IMR-90 (cell line): ENCODE data around the gene NDST3. TPM values are rescaled to one million over a fixed set of nuclear protein-coding genes. Genes with fewer than 3 reads are reported as not detected.
A peak's percentile ranks its signal among the peaks of the same experiment; 100 is the strongest.

Experiments used
- ATAC-seq: fragments of 200-7000 bp; cut with Tn5 transposase; 2 replicates; pipeline ENCODE4 v1.9.1; 2020; ENCODE audit warnings: low read depth, mild to moderate bottlenecking, moderate library complexity
- BruUV-seq: library from RNA; stranded (reverse); fragments of 400-500 nt; replicated peaks from 2 replicates; lab custom pipeline; 2021; lab: Mats Ljungman, UMichigan
- CTCF ChIA-PET: fragments of 300-600 bp; formaldehyde crosslinking; extraction: SDS; loops from one replicate; lab custom pipeline; 2021; ENCODE audit warnings: antibody characterized with exemption; lab: Yijun Ruan, JAX
- POLR2A ChIA-PET: fragments of 300-600 bp; sonication (Branson Sonifier 250); formaldehyde crosslinking; loops from one replicate; lab custom pipeline; 2022; ENCODE audit warnings: antibody characterized with exemption; ENCODE audit not compliant: unreplicated experiment; lab: Charles Lee
- DNase-seq: peaks from one replicate; pipeline ENCODE4 v3.0.0; 2013
- H2AFZ ChIP-seq: replicated peaks from 2 replicates; pipeline ENCODE3; 2013; ENCODE audit warnings: low read length, mild to moderate bottlenecking; ENCODE audit not compliant: poor library complexity
- H2AK5ac ChIP-seq: 2 replicates; pipeline ENCODE4 v1.6.1; 2013; ENCODE audit warnings: low read depth, low read length, inconsistent platforms
- H2AK9ac ChIP-seq: replicated peaks from 2 replicates; pipeline ENCODE3; 2013; ENCODE audit warnings: mild to moderate bottlenecking, low read depth, low read length, moderate library complexity; ENCODE audit not compliant: poor library complexity
- H2BK120ac ChIP-seq: 2 replicates; pipeline ENCODE4 v1.6.1; 2013; ENCODE audit warnings: low read depth, low read length, inconsistent platforms
- H2BK15ac ChIP-seq: 3 replicates; pipeline ENCODE4 v1.6.1; 2013; ENCODE audit warnings: low read depth, low read length, inconsistent platforms
- H2BK20ac ChIP-seq: 2 replicates; pipeline ENCODE4 v1.6.1; 2013; ENCODE audit warnings: low read depth, mild to moderate bottlenecking, inconsistent platforms, low read length, moderate library complexity
- H2BK5ac ChIP-seq: 2 replicates; pipeline ENCODE4 v1.6.1; 2013; ENCODE audit warnings: mild to moderate bottlenecking, low read depth, low read length, inconsistent platforms; ENCODE audit not compliant: poor library complexity, severe bottlenecking
- H3K14ac ChIP-seq: replicated peaks from 2 replicates; pipeline ENCODE4 v1.6.1; 2013; ENCODE audit warnings: low read depth, low read length, inconsistent platforms
- H3K18ac ChIP-seq: 2 replicates; pipeline ENCODE4 v1.6.1; 2013; ENCODE audit warnings: low read depth, low read length, control low read depth
- H3K23ac ChIP-seq: 2 replicates; pipeline ENCODE4 v1.6.1; 2013; ENCODE audit warnings: low read depth, low read length, inconsistent platforms
- H3K27ac ChIP-seq: 2 replicates; pipeline ENCODE4 v1.5.1; 2013; ENCODE audit warnings: mild to moderate bottlenecking, control low read depth, low read length; ENCODE audit not compliant: insufficient read depth
- H3K27me3 ChIP-seq: 2 replicates; pipeline ENCODE4 v1.6.1; 2013; ENCODE audit warnings: low read length; ENCODE audit not compliant: control insufficient read depth, insufficient read depth
- H3K36me3 ChIP-seq: 2 replicates; pipeline ENCODE4 v1.6.1; 2013; ENCODE audit warnings: low read length, mixed read lengths; ENCODE audit not compliant: control insufficient read depth, insufficient read depth
- H3K4ac ChIP-seq: 2 replicates; pipeline ENCODE4 v1.6.1; 2013; ENCODE audit warnings: low read depth, low read length, inconsistent platforms
- H3K4me1 ChIP-seq: 2 replicates; pipeline ENCODE4 v1.6.1; 2013; ENCODE audit warnings: low read length, mixed read lengths; ENCODE audit not compliant: control insufficient read depth, insufficient read depth
- H3K4me2 ChIP-seq: 2 replicates; pipeline ENCODE4 v1.6.1; 2013; ENCODE audit warnings: low read depth, mild to moderate bottlenecking, control low read depth, low read length, moderate library complexity
- H3K4me3 ChIP-seq: 2 replicates; pipeline ENCODE4 v1.5.1; 2013; ENCODE audit warnings: low read depth, mild to moderate bottlenecking, control low read depth, low read length, moderate library complexity; ENCODE audit not compliant: insufficient read depth
- H3K56ac ChIP-seq: 2 replicates; pipeline ENCODE4 v1.6.1; 2013; ENCODE audit warnings: low read length, inconsistent platforms; ENCODE audit not compliant: insufficient read depth; ENCODE audit errors: extremely low read depth
- H3K79me1 ChIP-seq, 2 experiments: 2 replicates each; pipeline ENCODE4 v1.6.1; 2013; ENCODE audit warnings: low read length in 2 of 2, inconsistent platforms in 1 of 2, low read depth in 1 of 2
- H3K9ac ChIP-seq: 2 replicates; pipeline ENCODE4 v1.6.1; 2013; ENCODE audit warnings: low read depth, low read length, control low read depth
- H3K9me1 ChIP-seq: 2 replicates; pipeline ENCODE4 v1.6.1; 2013; ENCODE audit warnings: low read length, inconsistent platforms; ENCODE audit not compliant: insufficient read depth
- H3K9me3 ChIP-seq: 2 replicates; pipeline ENCODE4 v1.6.1; 2013; ENCODE audit warnings: low read length; ENCODE audit not compliant: control insufficient read depth, insufficient read depth
- H4K20me1 ChIP-seq: 2 replicates; pipeline ENCODE4 v1.6.1; 2013; ENCODE audit warnings: low read length, inconsistent platforms; ENCODE audit not compliant: insufficient read depth
- H4K5ac ChIP-seq: 2 replicates; pipeline ENCODE4 v1.6.1; 2013; ENCODE audit warnings: mild to moderate bottlenecking, low read depth, low read length, control low read depth
- H4K8ac ChIP-seq, 2 experiments: 2 replicates each; pipeline ENCODE4 v1.6.1; 2013; ENCODE audit warnings: low read depth in 2 of 2, low read length in 2 of 2, control low read depth in 1 of 2, inconsistent platforms in 1 of 2
- H4K91ac ChIP-seq: 2 replicates; pipeline ENCODE4 v1.6.1; 2013; ENCODE audit warnings: low read depth, low read length, inconsistent platforms; ENCODE audit not compliant: insufficient read depth
- CEBPB ChIP-seq: IDR thresholded peaks from 2 replicates; pipeline ENCODE4 v1.6.1; 2012; ENCODE audit warnings: low read depth, low read length, improper control_type of control experiment
- CHD1 ChIP-seq: IDR thresholded peaks from 2 replicates; pipeline ENCODE4 v1.6.1; 2012; ENCODE audit warnings: low read depth, low read length, improper control_type of control experiment
- FOS ChIP-seq: fragments of 150-350 bp; IDR thresholded peaks from 2 replicates; pipeline ENCODE4 v1.6.1; 2016; ENCODE audit warnings: low read depth, low read length
- MAFK ChIP-seq: IDR thresholded peaks from 2 replicates; pipeline ENCODE4 v1.6.1; 2012; ENCODE audit warnings: low read depth, low read length, improper control_type of control experiment
- POLR2A ChIP-seq: IDR thresholded peaks from 2 replicates; pipeline ENCODE4 v1.6.1; 2012; ENCODE audit warnings: mild to moderate bottlenecking, low read depth, low read length
- RCOR1 ChIP-seq: IDR thresholded peaks from 2 replicates; pipeline ENCODE4 v1.6.1; 2012; ENCODE audit warnings: mild to moderate bottlenecking, low read length, improper control_type of control experiment; ENCODE audit not compliant: insufficient replicate concordance
- RFX5 ChIP-seq: IDR thresholded peaks from 2 replicates; pipeline ENCODE4 v1.8.0; 2012; ENCODE audit warnings: low read depth, mild to moderate bottlenecking, low read length, moderate library complexity
- SMC3 ChIP-seq: fragments of 150-350 bp; IDR thresholded peaks from 2 replicates; pipeline ENCODE4 v1.6.1; 2016; ENCODE audit warnings: low read depth, mild to moderate bottlenecking, antibody characterized with exemption, low read length, moderate library complexity
- USF2 ChIP-seq: fragments of 150-350 bp; IDR thresholded peaks from 2 replicates; pipeline ENCODE4 v1.6.1; 2017; ENCODE audit warnings: mild to moderate bottlenecking, antibody characterized with exemption, low read length, low read depth
- WGBS, 2 experiments: methylation state at CpG; one replicate each; pipeline versions ENCODE4 v1.1.5 to v1.1.7; 2013; ENCODE audit warnings: missing lambda C conversion rate in 2 of 2; ENCODE audit not compliant: insufficient read length in 1 of 2; ENCODE audit errors: extremely low coverage in 2 of 2; 5-methylcytosine and 5-hydroxymethylcytosine counted together
- dilution Hi-C: fragments of 300-500 bp; cut with HindIII; formaldehyde crosslinking; loops from one replicate; pipeline ENCODE4 v1.14.3; 2018; ENCODE audit warnings: low sequenced_read_pairs; ENCODE audit not compliant: unreplicated experiment
- in situ Hi-C: fragments of 300-500 bp; cut with MboI; formaldehyde crosslinking; loops from 3 replicates; pipeline ENCODE4 v1.14.3; 2019; ENCODE audit warnings: low sequenced_read_pairs, inconsistent platforms, mixed read lengths
- intact Hi-C: fragments of 100-400 bp; cut with micrococcal nuclease; formaldehyde crosslinking; loops from 2 replicates; pipeline ENCODE4 v1.10.0; 2022
- polyA plus RNA-seq, 3 experiments: library from polyadenylated mRNA; depleted of rRNA; stranded (reverse); fragments of >200 nt; gene quantifications; 2 replicates each; pipeline ENCODE4 v1.2.3, GENCODE V29; 2012; ENCODE audit warnings: low replicate concordance in 1 of 3
- total RNA-seq: library from RNA; depleted of rRNA; stranded (reverse); fragments of >200 nt; gene quantifications from 2 replicates; pipeline ENCODE4 v1.2.3, GENCODE V29; 2012
- TF ChIP-seq, protein P1 (sequence below): conservative IDR thresholded peaks from 2 replicates; pipeline ENCODE4 v1.5.1; 2012; ENCODE audit warnings: mild to moderate bottlenecking, low read depth, low read length, improper control_type of control experiment
- TF ChIP-seq, protein P2 (sequence below): fragments of 150-350 bp; IDR thresholded peaks from 2 replicates; pipeline ENCODE4 v1.6.1; 2016; ENCODE audit warnings: low read depth, mild to moderate bottlenecking, low read length, moderate library complexity, borderline replicate concordance

Gene NDST3
- total and polyA plus RNA-seq, 2 of the 4 experiments (the other 2 are of a cell fraction): 0.10 to 0.18 TPM

DNA sequence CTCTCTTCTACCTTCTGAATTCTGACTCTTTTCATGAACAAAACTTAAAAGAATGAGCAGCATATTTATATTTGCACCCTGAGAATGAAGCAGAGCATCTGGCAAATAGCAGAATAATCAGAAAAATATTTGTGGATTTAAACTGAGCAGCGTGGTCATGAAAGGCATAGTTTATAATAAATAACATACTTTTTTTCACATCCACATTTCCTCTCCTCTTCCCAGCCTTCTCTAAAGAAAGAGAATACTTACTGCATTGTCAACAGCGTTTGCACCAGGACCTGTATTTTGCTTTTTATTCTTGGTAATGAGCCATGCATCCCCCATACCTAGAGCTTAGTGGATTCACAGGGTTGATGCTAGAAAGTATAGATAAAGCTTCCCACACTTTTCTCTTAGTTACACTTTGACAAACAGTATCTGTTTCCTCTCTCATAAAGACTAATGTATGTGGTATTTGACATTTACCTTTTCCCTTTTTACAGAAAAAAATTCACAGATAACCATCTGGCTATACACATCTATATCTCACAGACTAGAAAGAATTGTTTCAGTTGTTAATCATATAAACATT, 187.0 kb downstream of the NDST3 start:
- no CpG with 5 or more reads among the region's 2 CpGs for WGBS, 2 experiments
- Histone ChIP-seq H3K4me3 (no peak overlapping the region), H3K4me2 (no peak overlapping the region), H4K91ac (no peak overlapping the region), H3K4ac (no peak overlapping the region), H2BK120ac (no peak overlapping the region), H4K5ac (no peak overlapping the region), H2BK15ac (no peak overlapping the region), H2BK5ac (no peak overlapping the region), H4K8ac (no peak overlapping the region), H3K27ac (no peak overlapping the region), H2AK5ac (no peak overlapping the region), H3K18ac (no peak overlapping the region), H3K4me1 (no peaks in the 10 kb centered on the region), H3K27me3 (no peaks in the 10 kb centered on the region), H3K36me3 (no peaks in the 10 kb centered on the region), H3K23ac (no peak overlapping the region), H3K14ac (no peak overlapping the region), H3K9me3 (no peaks in the 10 kb centered on the region), H2BK20ac (no peak overlapping the region), H4K20me1 (no peaks in the 10 kb centered on the region), H3K56ac (no peak overlapping the region), H3K9ac (no peak overlapping the region), H3K9me1 (no peaks in the 10 kb centered on the region), H3K79me1 (no peaks in the 10 kb centered on the region), H2AFZ (no peak overlapping the region), H2AK9ac (no peak overlapping the region)
- POLR2A ChIA-PET: no interaction called here
- TF ChIP-seq RFX5 (no peak), POLR2A (no peak), CEBPB (no peak), USF2 (no peak), CHD1 (no peak), FOS (no peak), RCOR1 (no peak), MAFK (no peak), SMC3 (no peak)
- TF ChIP-seq, protein P1, sequence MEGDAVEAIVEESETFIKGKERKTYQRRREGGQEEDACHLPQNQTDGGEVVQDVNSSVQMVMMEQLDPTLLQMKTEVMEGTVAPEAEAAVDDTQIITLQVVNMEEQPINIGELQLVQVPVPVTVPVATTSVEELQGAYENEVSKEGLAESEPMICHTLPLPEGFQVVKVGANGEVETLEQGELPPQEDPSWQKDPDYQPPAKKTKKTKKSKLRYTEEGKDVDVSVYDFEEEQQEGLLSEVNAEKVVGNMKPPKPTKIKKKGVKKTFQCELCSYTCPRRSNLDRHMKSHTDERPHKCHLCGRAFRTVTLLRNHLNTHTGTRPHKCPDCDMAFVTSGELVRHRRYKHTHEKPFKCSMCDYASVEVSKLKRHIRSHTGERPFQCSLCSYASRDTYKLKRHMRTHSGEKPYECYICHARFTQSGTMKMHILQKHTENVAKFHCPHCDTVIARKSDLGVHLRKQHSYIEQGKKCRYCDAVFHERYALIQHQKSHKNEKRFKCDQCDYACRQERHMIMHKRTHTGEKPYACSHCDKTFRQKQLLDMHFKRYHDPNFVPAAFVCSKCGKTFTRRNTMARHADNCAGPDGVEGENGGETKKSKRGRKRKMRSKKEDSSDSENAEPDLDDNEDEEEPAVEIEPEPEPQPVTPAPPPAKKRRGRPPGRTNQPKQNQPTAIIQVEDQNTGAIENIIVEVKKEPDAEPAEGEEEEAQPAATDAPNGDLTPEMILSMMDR: no peak
- TF ChIP-seq, protein P2, sequence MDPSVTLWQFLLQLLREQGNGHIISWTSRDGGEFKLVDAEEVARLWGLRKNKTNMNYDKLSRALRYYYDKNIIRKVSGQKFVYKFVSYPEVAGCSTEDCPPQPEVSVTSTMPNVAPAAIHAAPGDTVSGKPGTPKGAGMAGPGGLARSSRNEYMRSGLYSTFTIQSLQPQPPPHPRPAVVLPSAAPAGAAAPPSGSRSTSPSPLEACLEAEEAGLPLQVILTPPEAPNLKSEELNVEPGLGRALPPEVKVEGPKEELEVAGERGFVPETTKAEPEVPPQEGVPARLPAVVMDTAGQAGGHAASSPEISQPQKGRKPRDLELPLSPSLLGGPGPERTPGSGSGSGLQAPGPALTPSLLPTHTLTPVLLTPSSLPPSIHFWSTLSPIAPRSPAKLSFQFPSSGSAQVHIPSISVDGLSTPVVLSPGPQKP: no peak
- dilution Hi-C loops (no loop called here), in situ Hi-C loops (loop anchor here (5.0 to 10.0 kb wide), 2 partner anchors 144 to 1087 kb away; no protein-coding TSS in a partner anchor), intact Hi-C loops (loop anchor here (2.0 to 10.0 kb wide), 3 partner anchors 47 to 659 kb away; no protein-coding TSS in a partner anchor)
- peak; percentile 20 for DNase-seq
- no TSS peak for BruUV-seq
- ATAC-seq: peak; percentile 70
- CTCF ChIA-PET: interaction anchor here (0.5 to 1.7 kb wide), 2 partner anchors 143 to 382 kb away, joined by 3 to 5 read pairs; no protein-coding TSS in a partner anchor
